Measurements from ENCODE around the gene RRP1. TPM values are rescaled to one million over a fixed set of nuclear protein-coding genes. Genes with fewer than 3 reads are reported as not detected.
A peak's percentile ranks its signal among the peaks of the same experiment; 100 is the strongest.

The RRP1 gene
- polyA plus RNA-seq, 3 donors: 2.7 to 5.7 (median 4.6) TPM

- H3K4me1 Mint-ChIP-seq: peaks cover 77% of the 10 kb centered on the region
- no peak for TF ChIP-seq CTCF (IDR thresholded peaks at IDR 0.05)
- WGBS (ENCODE audit: insufficient coverage): 83% methylated on average over 22 of the region's 28 CpGs
- Histone ChIP-seq H3K4me1 (ENCODE audit: control insufficient read depth in 1 of 2, insufficient read depth in 2 of 2, low read length in 2 of 2) (peaks cover 83 to 91% of the 10 kb centered on the region in 2 donors), H3K36me3 (replicated peaks in 1 of 2; ENCODE audit: control insufficient read depth in 1 of 2, insufficient read depth in 2 of 2, low read length in 2 of 2) (peaks cover 6 to 10% of the 10 kb centered on the region in 2 donors), H3K9me3 (replicated peaks in 1 of 2; ENCODE audit: control insufficient read depth in 1 of 2, insufficient read depth in 1 of 2, low read length in 2 of 2) (peaks cover 0 to 5% of the 10 kb centered on the region in 2 donors), H3K79me2 (ENCODE audit: insufficient read depth, low read length) (peaks cover 29% of the 10 kb centered on the region), H3K4me2 (replicated peaks; ENCODE audit: extremely low read depth, low read length, poor library complexity, severe bottlenecking) (no peak overlapping the region), H2AFZ (ENCODE audit: insufficient read depth, low read depth, low read length, poor library complexity, severe bottlenecking) (no peak overlapping the region), H3K9ac (ENCODE audit: insufficient read depth, low read length, poor library complexity, severe bottlenecking) (no peak overlapping the region), H3K4me3 (replicated peaks in 1 of 3; ENCODE audit: low read depth in 2 of 3, low read length in 3 of 3) (no peak overlapping the region), H3K27ac (ENCODE audit: low read depth in 1 of 2, low read length in 2 of 2) (no peak overlapping the region), H4K20me1 (ENCODE audit: insufficient read depth, low read length) (peaks cover 13% of the 10 kb centered on the region), H3K27me3 (ENCODE audit: control insufficient read depth in 2 of 2, insufficient read depth in 2 of 2, low read length in 2 of 2) (no peaks in the 10 kb centered on the region)
- H3K27me3 Mint-ChIP-seq (ENCODE audit: low read depth in 3 of 3): peaks cover 0 to 4% (median 0%) of the 10 kb centered on the region in 3 donors
- peak overlapping the region in 1 of 2 donors; percentile 11 for H3K4me3 Mint-ChIP-seq
- H3K27ac Mint-ChIP-seq: peak overlapping the region in 3 of 7 donors; percentile 38 to 73 (median 68)
- peaks cover 0 to 9% (median 5%) of the 10 kb centered on the region in 7 donors for H3K9me3 Mint-ChIP-seq
- intact Hi-C loops (cut with micrococcal nuclease): loop anchor here (5.0 to 10.0 kb wide), 3 partner anchors 48 to 123 kb away; no protein-coding TSS in a partner anchor
- peaks cover 5 to 10% of the 10 kb centered on the region in 2 donors for H3K36me3 Mint-ChIP-seq
- no peak for DNase-seq
Measured at GRCh38 chr21:43814215-43815106, 25.1 kb downstream of the RRP1 start.

- H3K4me3 Mint-ChIP-seq: no peak overlapping the region
- Histone ChIP-seq H3K4me1 (ENCODE audit: control insufficient read depth in 1 of 2, insufficient read depth in 2 of 2, low read length in 2 of 2) (peaks cover 84 to 91% of the 10 kb centered on the region in 2 donors), H3K27ac (ENCODE audit: low read depth in 1 of 2, low read length in 2 of 2) (no peak overlapping the region), H3K9ac (ENCODE audit: insufficient read depth, low read length, poor library complexity, severe bottlenecking) (no peak overlapping the region), H2AFZ (ENCODE audit: insufficient read depth, low read depth, low read length, poor library complexity, severe bottlenecking) (no peak overlapping the region), H3K4me3 (replicated peaks in 1 of 3; ENCODE audit: low read depth in 2 of 3, low read length in 3 of 3) (no peak overlapping the region), H3K27me3 (ENCODE audit: control insufficient read depth in 2 of 2, insufficient read depth in 2 of 2, low read length in 2 of 2) (no peaks in the 10 kb centered on the region), H3K9me3 (replicated peaks in 1 of 2; ENCODE audit: control insufficient read depth in 1 of 2, insufficient read depth in 1 of 2, low read length in 2 of 2) (peaks cover 0 to 5% of the 10 kb centered on the region in 2 donors), H3K4me2 (replicated peaks; ENCODE audit: extremely low read depth, low read length, poor library complexity, severe bottlenecking) (no peak overlapping the region), H4K20me1 (ENCODE audit: insufficient read depth, low read length) (peaks cover 6% of the 10 kb centered on the region), H3K36me3 (replicated peaks in 1 of 2; ENCODE audit: control insufficient read depth in 1 of 2, insufficient read depth in 2 of 2, low read length in 2 of 2) (peaks cover 0 to 3% of the 10 kb centered on the region in 2 donors), H3K79me2 (ENCODE audit: insufficient read depth, low read length) (peaks cover 22% of the 10 kb centered on the region)
- intact Hi-C loops (cut with micrococcal nuclease): loop anchor here in 1 of 2 donors (10.0 kb wide), 1 partner anchor 120 kb away; no protein-coding TSS in a partner anchor
- peaks cover 0 to 4% (median 0%) of the 10 kb centered on the region in 3 donors for H3K27me3 Mint-ChIP-seq (ENCODE audit: low read depth in 3 of 3)
- no peak for TF ChIP-seq CTCF (IDR thresholded peaks at IDR 0.05)
- DNase-seq: no peak
- H3K4me1 Mint-ChIP-seq: peaks cover 78% of the 10 kb centered on the region
- H3K9me3 Mint-ChIP-seq: peaks cover 0 to 9% (median 5%) of the 10 kb centered on the region in 7 donors
- peak overlapping the region in 1 of 7 donors; percentile 68 for H3K27ac Mint-ChIP-seq
- WGBS (ENCODE audit: insufficient coverage): 33% methylated on average over 1 of the region's 27 CpGs
- H3K36me3 Mint-ChIP-seq: peaks cover 0 to 3% of the 10 kb centered on the region in 2 donors
Measured at GRCh38 chr21:43815107-43815613, 25.8 kb downstream of the RRP1 start.

Data from CD14-positive monocyte (primary cell).